ENCODE data around the gene MESP2.

The MESP2 gene

GRCh38 chr15:89776274-89777072 lies at the start of gene MESP2:
MESP2 (plus strand) TSS chr15:89776332; CDS start chr15:89776358, 26 bp downstream.
- in situ Hi-C loops (cut with HindIII; ENCODE audit: low sequenced_read_pairs): loop anchor here (5.0 kb wide), 2 partner anchors 86 to 104 kb away; no protein-coding TSS in a partner anchor

GRCh38 chr15:89728254-89728653 lies 47.9 kb upstream of the MESP2 start:
- in situ Hi-C loops (cut with HindIII; ENCODE audit: low sequenced_read_pairs): no loop called here

- in situ Hi-C loops (cut with HindIII; ENCODE audit: low sequenced_read_pairs): no loop called here
These were observed 44.9 kb upstream of the MESP2 start for GRCh38 chr15:89731275-89731674.

- in situ Hi-C loops (cut with HindIII; ENCODE audit: low sequenced_read_pairs): no loop called here
These were observed 43.5 kb upstream of the MESP2 start for GRCh38 chr15:89732451-89733172.

GRCh38 chr15:89735773-89736172 lies 40.4 kb upstream of the MESP2 start:
- in situ Hi-C loops (cut with HindIII; ENCODE audit: low sequenced_read_pairs): no loop called here

- in situ Hi-C loops (cut with HindIII; ENCODE audit: low sequenced_read_pairs): no loop called here
These were observed 36.0 kb upstream of the MESP2 start for GRCh38 chr15:89740137-89740536.

GRCh38 chr15:89743011-89743410 lies 33.1 kb upstream of the MESP2 start:
- in situ Hi-C loops (cut with HindIII; ENCODE audit: low sequenced_read_pairs): no loop called here

- in situ Hi-C loops (cut with HindIII; ENCODE audit: low sequenced_read_pairs): no loop called here
These were observed 32.5 kb upstream of the MESP2 start for GRCh38 chr15:89743594-89743993.

GRCh38 chr15:89745131-89745530 lies 31.0 kb upstream of the MESP2 start:
- in situ Hi-C loops (cut with HindIII; ENCODE audit: low sequenced_read_pairs): no loop called here

GRCh38 chr15:89745768-89746167 lies 30.4 kb upstream of the MESP2 start:
- in situ Hi-C loops (cut with HindIII; ENCODE audit: low sequenced_read_pairs): no loop called here

GRCh38 chr15:89746386-89746780 lies 29.7 kb upstream of the MESP2 start:
- in situ Hi-C loops (cut with HindIII; ENCODE audit: low sequenced_read_pairs): no loop called here

GRCh38 chr15:89747708-89748682 lies 28.1 kb upstream of the MESP2 start:
- in situ Hi-C loops (cut with HindIII; ENCODE audit: low sequenced_read_pairs): no loop called here

GRCh38 chr15:89749054-89749453 lies 27.1 kb upstream of the MESP2 start:
- in situ Hi-C loops (cut with HindIII; ENCODE audit: low sequenced_read_pairs): no loop called here

- in situ Hi-C loops (cut with HindIII; ENCODE audit: low sequenced_read_pairs): no loop called here
These were observed 26.6 kb upstream of the MESP2 start for GRCh38 chr15:89749526-89749925.

GRCh38 chr15:89749951-89750559 lies 26.1 kb upstream of the MESP2 start:
- in situ Hi-C loops (cut with HindIII; ENCODE audit: low sequenced_read_pairs): no loop called here

- in situ Hi-C loops (cut with HindIII; ENCODE audit: low sequenced_read_pairs): no loop called here
These were observed 25.3 kb upstream of the MESP2 start, which contains the start of gene MESP1 for GRCh38 chr15:89750560-89751542. MESP1 (minus strand) TSS chr15:89751249; CDS start chr15:89751231, 18 bp downstream.

GRCh38 chr15:89751748-89752147 lies 24.4 kb upstream of the MESP2 start:
- in situ Hi-C loops (cut with HindIII; ENCODE audit: low sequenced_read_pairs): no loop called here

- in situ Hi-C loops (cut with HindIII; ENCODE audit: low sequenced_read_pairs): no loop called here
These were observed 22.3 kb upstream of the MESP2 start for GRCh38 chr15:89753855-89754254.

All from endothelial cell of hepatic sinusoid (primary cell).